Activated CD4-positive, alpha-beta T cell treated with anti-CD3 and anti-CD28 coated beads for 48 hours (primary cell): ENCODE results near the gene GEMIN5.
A peak's percentile ranks its signal among the peaks of the same experiment; 100 is the strongest.
"Not testable (repeated sequence)": the region's sequence is repeated elsewhere in the genome, so short reads cannot be mapped to it uniquely, and the experiment has no call there.

Source experiments
- DNase-seq: peaks from one replicate; pipeline ENCODE4 v3.0.0-alpha.2; 2020

Gene GEMIN5

DNA sequence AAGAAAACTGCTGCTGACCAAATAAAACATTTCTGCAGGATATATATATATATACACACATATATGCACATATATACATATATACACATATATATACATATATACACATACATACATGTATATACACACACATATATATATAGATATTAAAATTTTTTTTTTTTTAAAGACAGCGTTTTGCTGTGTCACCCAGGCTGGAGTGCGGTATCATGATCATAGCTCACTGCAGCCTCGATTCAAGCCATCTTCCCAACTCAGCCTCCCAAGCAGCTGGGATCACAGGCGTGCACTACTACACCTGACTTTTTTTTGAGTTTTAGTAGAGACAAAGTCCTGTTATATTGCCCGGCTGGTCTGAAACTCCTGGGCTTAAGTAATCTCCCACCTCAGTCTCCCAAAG is 5.5 kb upstream of the GEMIN5 start:
- DNase-seq = no peak

DNA sequence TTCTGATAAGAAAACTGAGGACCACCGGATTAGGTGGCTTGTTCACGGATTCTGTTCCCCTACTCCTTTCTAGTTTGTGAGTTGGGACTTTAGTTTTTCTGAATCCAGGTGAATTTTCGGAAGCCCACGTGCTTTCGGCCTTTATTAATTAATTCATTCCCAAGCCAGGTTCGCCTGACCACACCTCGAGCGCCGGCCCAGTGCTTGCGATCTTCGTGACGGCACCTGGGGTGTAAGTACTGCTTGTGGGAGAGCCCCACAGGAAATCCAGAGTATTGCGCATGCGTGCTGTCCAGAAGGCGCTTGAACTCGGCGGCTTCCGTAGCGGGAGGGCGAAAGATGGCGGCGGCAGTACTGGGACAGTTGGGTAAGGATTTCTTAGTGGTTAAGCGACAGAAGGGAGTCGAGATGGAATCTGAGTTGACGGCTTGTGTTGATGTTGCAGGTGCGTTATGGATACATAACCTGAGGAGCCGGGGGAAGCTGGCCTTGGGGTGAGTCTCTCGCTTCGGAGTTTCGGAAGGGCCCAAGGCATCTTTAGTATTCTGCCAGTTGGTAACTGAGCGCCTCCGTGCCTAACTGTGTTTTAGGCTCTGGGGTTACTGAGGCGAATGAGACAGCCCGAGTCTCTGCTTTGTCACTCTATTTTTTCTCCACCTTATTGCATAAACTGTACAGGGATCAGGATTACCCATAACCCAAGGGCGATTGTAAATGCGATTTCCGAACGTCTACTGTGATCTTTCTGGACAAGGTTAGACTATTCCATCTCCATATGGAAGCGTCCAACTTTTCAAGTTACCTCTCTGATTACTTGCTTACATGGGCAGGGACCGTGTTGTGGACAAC is 3.0 kb upstream of the GEMIN5 start, which contains the start of gene MRPL22:
TSS of gene MRPL22 (plus strand) at position 302 of the 849 bp plus-strand sequence. CDS start at position 340, 38 bp downstream.
- peak; percentile 97 for DNase-seq

DNA sequence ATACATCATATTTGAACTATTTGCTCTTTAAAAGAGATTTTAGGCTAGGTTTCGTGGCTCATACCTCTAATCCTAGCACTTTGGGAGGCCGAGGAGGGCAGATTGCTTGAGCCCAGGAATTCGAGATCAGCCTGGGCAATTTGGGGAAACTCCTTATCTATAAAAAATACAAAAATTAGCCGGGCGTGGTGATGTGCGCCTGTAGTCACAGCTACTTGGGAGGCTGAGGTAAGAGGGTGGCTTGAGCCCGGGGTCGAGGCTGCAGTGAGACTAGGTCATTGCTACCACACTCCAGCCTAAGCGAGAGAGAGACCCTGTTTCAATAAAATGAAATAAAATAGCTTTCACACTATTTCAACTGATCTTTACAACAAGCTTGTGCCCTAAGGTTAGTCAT is 2.4 kb upstream of the GEMIN5 start:
- peak; percentile 10 for DNase-seq

DNA sequence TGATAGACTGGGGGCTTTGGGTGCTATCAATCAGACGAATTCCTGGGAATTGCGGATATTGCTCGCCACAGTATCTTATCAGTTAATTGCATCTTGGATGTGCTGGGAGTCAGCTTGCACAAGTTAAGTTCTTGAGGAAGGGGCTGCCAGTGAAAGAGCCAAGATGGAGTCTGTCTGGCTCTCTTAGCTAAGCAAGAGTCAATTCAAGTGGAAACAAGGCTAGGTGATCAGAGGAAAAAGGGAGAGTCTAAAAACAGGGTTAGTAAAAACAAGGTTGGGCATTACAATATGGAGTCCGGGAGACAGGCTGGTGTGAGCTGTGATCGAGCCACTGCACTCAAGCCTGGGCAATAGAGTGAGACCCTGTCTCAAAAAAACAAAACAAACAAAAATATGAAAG is 1.4 kb upstream of the GEMIN5 start:
- not testable (repeated sequence) for DNase-seq

DNA sequence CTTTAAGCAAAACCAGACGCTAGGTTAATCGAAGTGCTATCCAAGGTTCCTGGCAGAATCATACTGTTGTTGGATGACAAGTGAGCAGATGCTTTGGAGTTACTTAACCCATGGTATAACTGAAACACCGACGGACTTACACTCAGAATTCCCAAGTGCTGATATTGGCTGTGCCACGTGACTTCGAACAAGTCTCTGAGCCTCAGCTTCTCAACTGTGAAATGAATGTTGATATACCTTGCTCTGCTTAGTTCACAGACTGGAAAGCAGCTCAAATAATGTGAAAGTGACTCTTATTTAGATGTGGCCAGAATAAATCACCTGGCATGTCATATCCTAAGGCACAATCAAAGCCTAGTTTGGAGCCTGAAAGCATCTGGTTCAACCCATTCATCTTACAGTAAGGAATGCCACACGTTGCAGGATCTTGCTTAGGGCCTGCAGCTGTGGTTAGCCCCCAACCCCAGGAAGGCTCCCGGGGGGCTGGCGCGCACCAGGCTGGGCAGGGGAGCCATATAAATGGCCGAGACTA is 759 bp downstream of the GEMIN5 start:
- DNase-seq = no peak

DNA sequence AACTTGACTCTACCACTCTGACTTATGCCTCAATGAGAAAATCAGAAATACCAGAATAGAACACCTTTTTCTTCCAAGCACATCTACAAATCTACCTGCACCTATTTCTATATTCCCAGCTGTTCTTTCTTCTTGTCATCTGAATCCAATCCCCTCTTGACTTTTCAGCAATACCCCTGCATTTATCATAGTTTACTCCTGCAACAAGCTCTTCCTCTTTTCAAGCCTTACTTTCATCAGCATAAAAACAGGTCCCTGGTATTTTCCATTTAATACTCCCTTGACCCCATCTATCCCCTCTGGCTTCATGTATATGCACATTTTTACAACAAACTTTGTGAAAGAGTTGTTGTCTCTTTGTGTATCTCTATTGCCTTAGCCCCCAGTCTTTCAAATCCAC is 3.1 kb downstream of the GEMIN5 start:
- DNase-seq = no peak

DNA sequence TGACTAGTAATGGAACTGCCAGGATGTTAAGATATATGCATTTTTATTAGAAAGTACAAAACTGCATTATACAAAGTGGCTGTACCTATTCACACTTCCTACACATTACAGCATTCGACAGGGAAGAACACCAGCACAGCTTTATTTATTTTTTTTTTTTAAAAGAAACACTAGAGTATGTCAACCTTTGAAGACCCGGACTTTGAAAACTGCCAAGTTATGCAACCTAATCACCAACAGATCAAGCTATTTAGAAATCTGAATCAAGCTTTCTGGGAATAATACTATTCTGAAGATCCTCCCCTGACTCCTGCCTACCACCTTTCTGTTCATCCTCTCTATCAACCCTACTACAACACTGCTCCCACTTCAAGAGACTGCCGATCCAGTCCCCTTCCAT is 4.5 kb downstream of the GEMIN5 start:
- no peak for DNase-seq

DNA sequence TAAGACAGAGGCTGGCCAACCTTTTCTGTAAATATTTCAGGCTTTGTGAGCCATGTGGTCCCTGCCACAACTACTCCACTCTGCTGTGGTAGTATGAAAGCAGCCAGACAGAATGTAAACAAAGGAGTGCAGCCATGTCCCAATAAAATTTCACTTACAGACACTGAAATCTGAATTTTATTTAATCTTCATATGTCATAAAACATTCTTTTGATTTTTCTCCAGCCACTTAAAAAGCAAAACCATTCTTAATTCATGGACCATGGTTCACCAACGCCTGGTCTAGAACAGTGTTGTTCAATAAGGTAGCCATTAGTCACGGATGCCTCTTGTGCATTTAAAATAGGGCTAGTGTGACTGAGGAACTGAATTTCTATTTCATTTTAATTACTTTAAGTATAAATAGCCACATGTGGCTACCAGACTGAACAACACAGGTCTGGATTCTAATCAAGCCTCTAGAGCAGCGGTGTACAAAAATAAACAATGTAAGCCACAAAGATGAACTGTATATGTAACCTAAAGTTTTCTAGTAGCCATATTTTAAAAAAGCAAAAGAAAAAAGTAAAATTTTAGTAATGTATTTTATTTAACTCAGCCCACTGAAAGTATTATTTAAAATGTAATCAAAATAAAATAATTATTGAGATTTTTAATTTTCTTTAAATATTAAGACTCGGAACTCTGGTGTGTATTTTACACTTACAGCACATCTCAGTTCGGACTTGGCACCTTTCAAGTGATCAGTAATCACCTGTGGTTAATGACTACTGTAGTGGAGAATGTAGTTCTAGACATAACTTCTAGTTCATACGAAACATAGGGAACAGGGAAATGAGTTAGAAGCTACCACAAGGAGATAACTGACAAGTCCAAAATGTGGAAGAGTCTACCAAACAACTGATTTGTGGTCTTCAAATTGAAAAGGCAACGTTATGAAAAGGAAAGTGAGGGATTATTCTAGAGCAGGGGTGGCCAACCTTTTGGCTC is 14.3 kb downstream of the GEMIN5 start:
- DNase-seq = no peak

DNA sequence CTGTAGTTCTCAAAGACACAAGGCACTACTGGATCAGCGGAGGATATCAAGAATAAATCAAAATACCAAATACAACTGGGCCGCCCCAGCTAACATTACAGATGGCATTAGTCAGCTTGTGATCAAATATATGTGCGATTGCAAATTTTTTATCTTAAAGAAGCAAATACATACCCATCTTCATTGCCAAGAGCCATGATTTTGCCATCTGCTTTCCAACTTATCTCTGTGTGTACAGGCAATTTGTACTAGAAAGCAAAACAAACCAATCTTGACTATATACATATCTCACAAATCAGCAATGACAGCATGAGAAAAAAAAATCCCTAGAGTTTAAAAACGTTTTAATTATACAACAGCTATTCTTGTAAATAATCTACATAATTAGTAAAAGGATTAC is 20.3 kb downstream of the GEMIN5 start:
- no peak for DNase-seq

DNA sequence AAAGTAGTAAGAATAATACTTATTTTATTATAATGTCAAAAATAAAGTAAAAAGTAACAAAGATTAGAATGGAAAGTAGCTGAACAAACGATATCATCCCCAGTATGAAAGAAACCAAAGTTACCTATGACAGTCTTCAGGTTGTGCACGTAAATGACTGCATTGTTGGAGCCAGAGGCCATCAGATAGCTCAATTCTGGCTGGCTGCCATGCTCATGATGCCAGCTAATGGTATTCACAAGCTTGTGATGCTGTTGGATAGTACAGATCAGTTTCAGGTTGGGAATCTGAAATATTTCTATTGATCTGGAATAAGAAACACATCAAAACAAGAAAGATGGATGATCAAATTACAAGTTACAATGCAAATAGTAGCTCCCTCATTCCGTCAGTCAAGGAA is 21.1 kb downstream of the GEMIN5 start:
- no peak for DNase-seq

DNA sequence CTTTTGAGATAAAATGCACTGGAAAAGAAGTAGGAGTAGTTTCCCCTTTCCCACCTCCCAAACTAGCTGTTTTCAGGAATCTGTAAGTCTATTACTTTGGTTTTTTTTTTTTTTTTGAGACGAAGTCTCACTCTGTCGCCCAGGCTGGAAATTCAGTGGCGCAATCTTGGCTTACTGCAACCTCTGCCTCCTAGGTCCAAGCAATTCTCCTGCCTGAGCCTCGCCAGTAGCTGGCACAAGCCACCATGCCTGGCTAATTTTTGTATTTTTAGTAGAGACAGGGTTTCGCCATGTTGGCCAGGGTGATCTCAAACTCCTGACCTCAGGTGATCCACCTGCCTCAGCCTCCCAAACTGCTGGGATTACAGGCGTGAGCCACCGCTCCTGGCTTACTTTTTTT is 32.4 kb downstream of the GEMIN5 start:
- not testable (repeated sequence) for DNase-seq

DNA sequence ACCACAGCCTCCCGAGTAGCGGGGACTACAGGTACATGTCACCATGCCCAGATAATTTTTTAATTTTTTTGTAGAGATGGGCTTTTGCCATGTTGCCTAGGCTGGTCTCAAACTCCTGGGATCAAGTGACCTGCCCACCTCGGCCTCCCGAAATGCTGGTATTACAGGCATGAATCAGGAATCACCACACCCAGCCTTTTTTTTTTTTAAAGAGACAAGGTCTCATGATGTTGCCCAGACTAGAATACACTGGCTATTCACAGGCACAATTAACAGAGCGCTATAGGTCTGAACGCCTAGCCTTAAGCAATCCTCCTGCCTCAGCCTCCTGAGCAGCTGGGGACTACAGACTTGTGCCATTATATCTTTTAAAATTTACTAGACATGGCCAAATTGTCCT is 36.1 kb downstream of the GEMIN5 start:
- DNase-seq = no peak

DNA sequence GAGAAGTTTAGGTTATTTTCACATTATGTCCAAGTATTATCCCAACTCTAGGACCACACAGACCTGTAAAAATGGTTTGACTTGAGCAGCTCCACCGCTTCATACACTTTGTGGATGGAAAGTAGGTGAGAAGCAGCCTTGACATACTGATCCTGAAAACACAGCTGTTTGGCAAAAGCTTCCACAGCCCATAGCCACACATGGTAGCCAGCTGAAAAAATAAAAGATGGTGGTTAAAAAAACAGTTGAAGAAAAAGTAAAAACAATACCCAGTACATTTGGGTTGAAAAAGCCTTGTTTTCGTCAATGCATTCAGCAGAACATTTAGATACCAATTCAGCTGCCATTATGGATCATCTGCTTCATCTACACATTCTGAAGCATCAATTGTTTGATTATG is 36.7 kb downstream of the GEMIN5 start:
- no peak for DNase-seq

DNA sequence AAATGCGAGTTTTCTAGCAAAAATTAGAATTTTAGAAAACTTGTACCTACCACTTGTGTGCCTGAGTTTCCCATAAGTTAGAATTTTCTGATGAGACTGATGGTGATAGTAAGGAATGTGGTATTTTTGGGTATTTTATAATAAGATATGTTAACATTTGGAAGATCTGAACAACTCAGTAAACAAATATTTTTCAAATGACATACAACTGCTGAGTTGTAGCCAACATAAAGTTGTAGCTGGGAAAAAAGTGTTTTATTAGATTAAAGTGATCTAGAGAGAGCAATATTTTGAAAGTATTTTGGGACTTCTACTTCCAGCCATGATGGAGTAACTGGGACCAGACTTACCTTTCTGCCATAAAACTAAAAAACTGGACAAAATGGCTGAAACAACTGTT is 37.9 kb downstream of the GEMIN5 start:
- no peak for DNase-seq

DNA sequence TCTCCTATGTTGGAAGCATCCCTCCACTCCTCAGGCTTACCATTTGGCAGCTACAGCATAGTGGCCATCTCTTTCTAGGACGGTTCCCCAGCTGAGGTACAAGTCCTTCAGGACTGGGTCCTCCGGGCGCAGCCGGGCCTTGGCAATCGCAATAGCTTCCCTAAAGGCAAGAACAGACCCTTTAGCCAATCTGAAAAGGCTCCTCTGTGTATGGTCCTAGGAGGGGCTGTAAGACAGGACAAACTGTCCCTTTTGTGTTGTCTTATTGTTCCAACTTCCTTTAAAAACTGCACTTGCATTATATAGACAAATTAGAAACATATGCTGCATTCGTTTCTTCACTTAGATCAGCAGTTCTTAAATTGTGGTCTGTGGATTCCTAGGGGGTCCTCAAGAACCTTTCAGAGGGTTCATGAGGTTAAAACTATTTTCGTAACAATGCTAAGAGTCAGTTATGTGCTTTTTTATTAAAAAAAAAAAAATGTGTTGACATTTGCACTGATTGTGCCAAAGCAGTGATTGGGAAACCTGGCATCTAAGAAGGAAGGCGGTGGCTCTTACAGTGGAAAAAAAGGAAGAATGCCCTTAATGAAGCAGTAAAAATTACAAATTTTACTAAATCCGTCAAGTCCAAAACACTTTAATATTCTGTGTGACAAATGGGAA is 38.7 kb downstream of the GEMIN5 start:
- no peak for DNase-seq

DNA sequence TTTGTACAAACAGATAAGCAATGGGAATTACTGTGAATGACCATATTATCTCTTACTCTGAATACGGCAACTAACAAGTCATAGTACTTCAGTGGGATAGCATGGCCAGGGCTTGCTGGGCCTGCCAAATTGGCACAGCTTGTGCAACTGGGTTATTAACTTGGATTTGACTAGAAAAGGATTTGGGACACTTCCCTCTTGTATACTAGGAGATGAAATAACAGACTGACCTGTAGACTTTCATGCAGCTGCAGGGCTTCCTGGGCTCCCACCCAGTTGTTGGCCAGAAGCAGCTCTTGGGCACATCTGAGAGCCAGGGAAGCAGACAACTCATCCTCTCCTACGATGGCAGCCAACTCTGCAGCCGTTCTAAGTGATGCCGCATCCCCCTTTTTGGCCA is 39.8 kb downstream of the GEMIN5 start:
- DNase-seq = no peak

DNA sequence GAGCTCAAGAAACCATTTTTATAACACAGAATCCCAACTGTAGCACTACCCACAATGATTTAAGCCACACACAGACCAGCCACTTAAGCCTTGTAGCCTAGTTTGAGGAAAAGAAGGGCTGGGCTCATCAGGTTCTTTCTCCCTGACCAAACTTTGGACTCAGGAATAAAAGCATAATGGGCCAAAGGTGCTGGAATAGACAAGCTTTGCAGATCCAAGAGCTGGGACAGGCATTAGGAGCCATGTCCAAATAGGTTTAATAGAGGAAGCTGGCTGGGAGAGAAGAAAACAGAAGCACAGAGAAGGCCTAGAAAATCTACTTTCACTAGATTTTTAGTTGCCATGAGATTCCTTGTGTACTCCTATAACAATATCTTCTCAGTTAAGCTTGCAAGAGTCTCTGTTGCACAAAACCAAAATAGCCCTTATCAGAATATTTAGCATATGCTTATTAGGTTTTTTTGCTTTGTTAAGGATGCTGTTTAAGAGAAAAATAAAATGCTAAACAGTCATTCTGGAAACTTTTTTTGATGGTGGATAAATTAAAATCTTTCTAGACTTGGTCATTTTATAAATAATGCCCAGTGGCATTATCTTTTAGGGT is 41.3 kb downstream of the GEMIN5 start:
- DNase-seq = no peak

DNA sequence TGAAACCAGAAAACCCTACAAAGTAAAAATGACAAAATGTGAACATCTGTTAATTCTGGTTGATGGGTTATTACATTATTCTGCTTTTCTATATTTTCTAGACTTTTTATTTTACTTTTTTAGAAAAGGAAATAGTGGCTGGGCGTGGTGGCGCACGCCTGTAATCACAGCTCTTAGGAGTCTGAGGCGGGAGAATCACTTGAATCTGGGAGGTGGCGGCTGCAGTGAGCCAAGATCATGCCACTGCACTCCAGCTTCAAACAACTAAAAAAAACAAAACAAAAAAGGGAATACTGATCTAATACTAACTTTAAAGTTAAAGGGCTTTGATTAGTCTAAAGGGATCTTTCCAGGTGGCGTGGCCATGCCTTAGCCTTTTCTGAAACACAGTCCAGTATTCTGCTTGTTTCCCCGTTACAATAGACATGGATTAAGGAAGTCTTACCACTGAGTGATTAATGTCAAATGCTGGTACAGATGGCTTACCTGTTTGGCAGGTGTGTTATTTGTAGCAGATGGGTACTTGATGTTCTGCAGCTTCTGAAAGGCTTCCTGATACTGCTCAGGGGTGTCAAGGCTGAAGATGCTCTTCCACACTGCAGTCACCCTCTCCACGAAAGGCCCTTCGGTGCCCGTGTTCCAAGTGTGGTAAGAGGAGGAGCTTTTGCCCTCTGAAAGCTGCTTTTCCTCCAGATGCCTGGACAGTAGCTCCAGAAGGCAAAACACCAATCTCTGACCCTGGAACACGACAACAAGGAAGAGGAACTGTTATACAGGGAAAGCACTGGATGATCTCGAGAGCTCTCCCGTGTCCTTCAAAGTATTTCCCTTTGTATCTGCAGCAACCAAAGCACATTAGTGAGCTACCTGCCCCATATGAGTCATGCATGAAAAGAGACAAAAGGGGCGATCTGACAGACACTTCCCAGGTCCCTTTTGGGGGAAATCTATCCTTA is 42.1 kb downstream of the GEMIN5 start:
- no peak for DNase-seq

DNA sequence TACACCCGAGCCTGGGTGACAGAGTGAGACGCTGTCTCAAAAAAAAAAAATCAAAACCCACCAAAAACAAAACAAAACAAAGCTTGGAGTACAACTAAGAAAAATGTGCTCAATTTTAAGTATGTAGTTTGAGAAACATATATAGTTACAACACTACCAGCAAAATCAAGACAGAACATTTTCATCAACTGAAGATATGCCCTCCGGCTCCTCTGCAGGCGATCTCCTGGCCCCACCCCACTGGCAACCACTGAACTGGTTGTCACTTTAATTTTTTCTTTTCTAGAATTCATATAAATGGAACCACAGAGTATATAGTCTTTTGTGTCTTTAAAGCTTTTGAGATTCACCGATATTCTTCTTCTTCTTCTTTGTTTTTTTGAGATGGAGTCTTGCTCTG is 44.6 kb downstream of the GEMIN5 start:
- no peak for DNase-seq

DNA sequence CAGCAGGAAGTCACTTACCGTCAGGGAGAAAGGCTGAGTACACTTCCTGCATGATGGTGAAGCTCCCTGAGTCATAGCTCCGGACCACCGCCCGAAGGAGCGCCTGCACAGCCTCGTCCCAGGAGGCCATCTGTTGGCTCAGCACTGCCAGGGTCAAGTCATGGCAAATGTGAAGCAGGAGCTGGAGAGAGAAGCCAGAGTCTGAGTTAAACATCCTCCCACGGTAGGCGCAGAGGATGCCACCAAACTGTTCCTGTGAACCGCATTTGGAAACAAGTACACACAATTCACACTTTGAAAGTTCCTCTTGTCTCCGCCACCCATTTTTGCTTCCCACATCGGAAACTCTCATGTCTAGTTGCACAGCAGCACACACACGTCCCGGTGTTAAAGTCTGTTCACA is 45.6 kb downstream of the GEMIN5 start:
- DNase-seq = no peak

DNA sequence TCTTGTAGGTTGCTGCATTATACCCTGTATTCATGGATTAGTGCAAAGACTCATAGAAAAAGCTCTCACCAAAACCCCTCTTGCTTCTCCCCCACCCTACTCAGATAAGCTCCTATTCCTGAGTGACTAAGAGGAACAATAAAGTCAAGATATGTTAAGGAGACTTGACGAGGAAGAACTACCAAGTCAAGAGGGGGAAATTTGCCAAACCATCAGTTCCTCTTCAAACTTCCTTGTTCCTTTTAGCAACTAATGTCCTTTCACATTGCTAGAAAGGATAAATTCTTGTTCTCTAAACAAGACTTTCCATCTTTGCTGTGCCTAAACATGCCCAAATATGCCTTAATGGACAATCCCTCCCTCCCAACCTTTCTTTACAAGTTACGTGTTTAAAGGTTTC is 52.6 kb downstream of the GEMIN5 start:
- no peak for DNase-seq
